ENCODE results near the gene SV2B.
A peak's percentile ranks its signal among the peaks of the same experiment; 100 is the strongest.

Gene SV2B

GRCh38 chr15:91142946-91143345 is 42.9 kb downstream of the SV2B start:
- DNase-seq = no peak

GRCh38 chr15:91146728-91147127 is 46.7 kb downstream of the SV2B start:
- no peak for DNase-seq

- no peak for DNase-seq
These were observed 48.2 kb downstream of the SV2B start for GRCh38 chr15:91148243-91148642.

- no peak for DNase-seq
These were observed 50.6 kb downstream of the SV2B start for GRCh38 chr15:91150502-91151160.

GRCh38 chr15:91151781-91152563 is 51.9 kb downstream of the SV2B start:
- DNase-seq = no peak

- no peak for DNase-seq
These were observed 53.0 kb downstream of the SV2B start for GRCh38 chr15:91152896-91153581.

GRCh38 chr15:91153954-91154353 is 53.9 kb downstream of the SV2B start:
- DNase-seq = no peak

- DNase-seq = no peak
These were observed 56.2 kb downstream of the SV2B start for GRCh38 chr15:91156175-91156726.

- no peak for DNase-seq
These were observed 58.6 kb downstream of the SV2B start for GRCh38 chr15:91158415-91159394.

GRCh38 chr15:91165850-91166249 is 65.8 kb downstream of the SV2B start:
- no peak for DNase-seq

GRCh38 chr15:91168457-91168856 is 68.4 kb downstream of the SV2B start:
- DNase-seq = no peak

GRCh38 chr15:91171334-91171733 is 71.3 kb downstream of the SV2B start:
- DNase-seq = no peak

- DNase-seq = peak in 1 of 2 experiments; percentile 15
These were observed 82.0 kb downstream of the SV2B start for GRCh38 chr15:91182101-91182500.

- no peak for DNase-seq
These were observed 83.5 kb downstream of the SV2B start for GRCh38 chr15:91183596-91183995.

GRCh38 chr15:91184441-91184840 is 84.4 kb downstream of the SV2B start:
- DNase-seq = no peak

GRCh38 chr15:91186904-91187656 is 87.0 kb downstream of the SV2B start:
- no peak for DNase-seq

- no peak for DNase-seq
These were observed 92.2 kb downstream of the SV2B start for GRCh38 chr15:91192285-91192684.

- no peak for DNase-seq
These were observed 92.8 kb downstream of the SV2B start for GRCh38 chr15:91192690-91193377.

GRCh38 chr15:91193378-91193720 is 93.3 kb downstream of the SV2B start:
- DNase-seq = no peak

GRCh38 chr15:91196127-91196526 is 96.1 kb downstream of the SV2B start:
- no peak for DNase-seq

- DNase-seq = peak in 1 of 2 experiments; percentile 12
These were observed 96.7 kb downstream of the SV2B start for GRCh38 chr15:91196768-91197167.

All from NCI-H526 (cell line).